GM18870 (cell line): ENCODE data around the gene CCNF.

Experiments
- ATAC-seq: cut with Tn5 transposase; IDR thresholded peaks from one replicate; pipeline ENCODE4 v1.9.1; 2021; ENCODE audit warnings: moderate library complexity; ENCODE audit not compliant: unreplicated experiment

CCNF gene

DNA sequence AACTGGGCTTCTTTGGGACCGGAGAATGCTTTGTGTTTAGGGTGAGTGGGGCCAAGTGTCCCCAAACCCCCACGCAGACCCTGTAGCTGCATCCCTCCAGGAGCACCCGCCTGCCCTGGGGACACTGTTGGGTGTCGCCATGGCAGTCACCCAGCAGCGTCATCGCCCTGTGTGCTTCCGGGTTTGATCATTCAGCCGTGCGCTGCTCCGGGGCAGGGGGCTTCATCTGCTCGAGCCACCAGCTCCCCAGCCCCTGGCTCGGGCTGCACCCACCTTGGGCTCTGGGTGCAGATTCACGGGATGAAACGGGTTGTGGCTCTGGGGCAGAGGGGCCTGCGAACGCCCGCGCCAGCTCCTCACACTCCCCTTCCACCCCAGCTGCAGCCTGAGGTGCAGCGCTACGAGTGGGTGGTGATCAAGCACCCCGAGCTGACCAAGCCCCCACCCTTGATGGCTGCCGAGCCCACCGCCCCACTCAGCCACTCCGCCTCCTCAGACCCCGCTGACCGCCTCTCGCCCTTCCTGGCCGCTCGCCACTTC, 70.7 kb downstream of the CCNF start:
- no peak for ATAC-seq

DNA sequence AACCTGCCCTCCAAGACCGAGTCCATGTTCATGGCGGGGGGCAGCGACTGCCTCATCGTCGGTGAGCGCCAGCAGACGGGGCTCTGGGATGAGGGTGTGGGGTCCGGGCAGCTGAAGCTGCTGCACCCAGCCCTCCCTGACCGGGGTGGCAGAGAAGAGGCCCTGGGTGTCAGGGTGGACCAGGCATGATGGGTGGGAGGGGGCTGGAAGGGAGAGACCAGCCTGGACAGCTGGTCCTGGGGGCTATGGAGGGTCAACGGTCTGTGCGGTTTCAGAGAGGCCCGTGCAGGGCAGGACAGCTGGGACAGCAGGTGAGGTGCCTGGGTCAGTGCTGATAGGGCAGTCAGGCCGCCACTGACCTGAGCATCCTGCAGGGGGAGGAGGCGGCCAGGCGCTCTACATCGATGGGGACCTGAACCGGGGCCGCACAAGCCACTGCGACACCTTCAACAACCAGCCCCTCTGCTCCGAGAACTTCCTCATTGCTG, 71.2 kb downstream of the CCNF start:
- ATAC-seq: no peak

DNA sequence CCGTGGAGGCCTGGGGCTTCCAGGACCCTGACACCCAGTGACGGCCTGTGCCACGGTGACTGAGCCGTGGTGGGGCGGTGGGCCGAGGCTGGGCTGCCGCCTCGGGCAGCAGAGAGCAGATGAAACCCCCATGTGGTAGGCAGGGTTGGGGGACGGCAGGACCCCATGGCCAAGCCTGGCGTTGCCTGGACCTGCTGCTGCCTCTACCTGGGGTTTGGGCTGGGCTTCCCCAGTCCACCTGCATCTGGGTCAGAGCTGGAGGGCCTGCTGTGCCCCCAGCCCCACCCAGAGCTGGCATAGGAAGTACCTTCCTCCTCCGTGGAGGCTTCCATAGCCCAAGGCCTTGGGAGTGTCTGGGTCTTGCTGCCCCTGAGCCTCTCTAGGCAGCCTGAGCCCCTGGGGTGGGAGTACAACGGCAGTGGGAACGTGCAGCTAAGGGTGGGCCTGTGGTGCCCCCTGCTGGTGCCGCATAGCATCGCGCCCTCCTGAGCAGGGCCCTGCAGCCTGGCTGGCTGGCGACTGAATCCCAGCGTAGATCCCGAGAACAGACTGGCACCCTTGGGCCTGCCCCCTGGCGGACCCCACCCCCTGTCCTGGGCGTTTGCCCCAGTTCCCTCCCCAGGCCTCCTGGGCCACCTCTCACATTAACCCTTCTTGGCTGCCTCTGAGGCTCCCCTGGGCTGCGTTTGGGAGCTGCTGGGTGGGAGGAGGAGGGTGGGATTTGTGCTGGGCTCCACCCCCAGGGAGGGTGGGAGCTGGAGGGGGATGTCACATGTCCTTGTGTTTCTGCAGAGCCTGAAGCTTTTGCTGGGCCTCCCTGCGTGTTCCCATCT, 71.9 kb downstream of the CCNF start:
- ATAC-seq: no peak

DNA sequence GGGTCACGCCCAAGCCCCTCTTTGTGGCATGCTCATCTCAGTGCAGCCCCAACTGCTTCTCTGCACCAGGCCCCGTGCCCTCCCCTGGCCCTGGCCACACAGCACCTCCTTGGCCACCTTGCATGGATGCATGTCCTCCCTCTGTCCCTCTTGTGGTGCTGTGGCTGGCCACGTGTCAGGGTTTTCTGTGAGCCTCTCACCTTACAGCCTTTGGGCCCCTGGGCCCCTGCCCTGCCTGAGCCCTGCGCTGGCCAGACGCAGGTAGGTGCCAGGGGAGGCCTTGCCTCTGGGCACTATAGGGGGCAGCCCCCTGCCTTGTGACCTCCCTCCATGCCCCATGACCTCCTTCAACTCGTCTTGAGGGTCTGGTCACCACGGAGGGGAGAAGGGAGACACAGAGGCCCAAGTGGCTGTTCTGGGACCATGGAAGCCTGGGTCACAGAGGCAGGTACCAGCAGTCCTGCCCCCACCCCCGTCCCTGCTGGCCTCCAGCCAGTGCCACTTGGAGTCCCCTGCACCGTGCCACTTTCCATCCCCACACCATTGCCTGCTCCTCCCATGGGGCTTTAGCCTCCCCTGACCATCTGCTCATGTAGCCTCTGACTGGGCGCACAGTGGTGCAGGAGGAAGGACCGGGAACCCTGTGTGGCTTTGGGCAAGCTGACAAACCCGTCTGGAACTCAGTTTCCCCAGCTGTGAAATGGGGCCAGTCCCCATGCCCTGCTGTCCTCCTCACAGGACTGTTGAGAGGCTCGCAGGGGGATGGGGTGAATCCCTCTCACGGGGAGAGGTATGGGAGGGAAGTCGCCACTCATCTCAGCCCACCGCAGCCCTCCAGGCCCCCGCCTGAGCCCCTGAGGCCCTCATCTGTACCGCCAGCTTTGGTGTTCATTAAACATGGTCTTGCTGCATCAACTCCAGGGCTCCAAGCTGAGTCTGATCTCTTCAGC, 73.0 kb downstream of the CCNF start:
- ATAC-seq: no peak

DNA sequence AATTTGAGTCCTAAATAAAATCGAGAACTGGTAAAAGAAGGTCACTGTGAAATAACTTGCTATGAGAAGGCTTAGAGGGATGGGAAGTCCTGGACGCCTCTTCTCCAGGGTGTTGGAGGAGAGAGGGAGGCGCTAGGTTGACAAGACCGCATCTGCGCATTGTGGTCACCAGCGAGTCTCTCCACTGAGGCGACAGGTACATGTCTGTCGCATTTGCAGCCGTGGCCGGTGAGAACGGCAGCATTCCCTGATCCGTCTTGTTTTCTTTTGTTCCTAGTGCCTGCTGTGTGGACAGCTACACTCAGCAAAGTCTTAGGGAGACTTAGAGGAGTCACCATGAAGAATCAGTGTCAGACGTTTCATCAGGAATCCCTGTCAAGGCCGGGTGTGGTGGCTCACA, 76.4 kb downstream of the CCNF start:
- ATAC-seq: no peak

DNA sequence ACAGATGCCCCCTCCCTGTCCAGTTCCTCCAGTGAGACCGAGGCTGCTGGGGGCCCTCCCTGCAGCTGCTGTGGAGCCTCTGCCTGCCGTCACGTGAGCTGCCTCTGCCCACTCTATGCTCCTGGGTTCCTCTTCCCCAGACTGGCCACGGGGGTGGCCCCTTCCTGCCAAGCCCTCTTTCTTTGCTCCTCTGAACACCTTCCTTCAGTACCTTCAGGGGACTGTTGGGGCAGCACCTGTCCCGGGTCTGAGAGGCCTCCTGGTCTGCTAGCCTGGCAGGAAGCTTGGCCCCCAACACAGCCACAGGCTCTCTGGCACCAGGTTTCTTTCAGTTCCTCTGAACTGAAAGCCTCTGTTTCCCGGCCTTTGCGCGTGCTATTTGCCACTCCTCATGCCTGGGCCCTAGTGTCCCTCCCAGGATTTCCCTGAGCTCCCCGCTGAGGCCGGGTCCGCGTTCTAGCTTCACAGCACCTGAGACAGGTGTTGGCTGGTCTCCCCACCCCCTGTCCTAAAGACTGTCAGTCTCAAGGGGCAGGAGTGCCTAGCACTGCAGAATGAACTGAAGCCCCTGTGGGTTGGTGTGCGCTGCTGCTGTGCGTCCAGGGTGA, 77.9 kb downstream of the CCNF start:
- ATAC-seq: no peak

DNA sequence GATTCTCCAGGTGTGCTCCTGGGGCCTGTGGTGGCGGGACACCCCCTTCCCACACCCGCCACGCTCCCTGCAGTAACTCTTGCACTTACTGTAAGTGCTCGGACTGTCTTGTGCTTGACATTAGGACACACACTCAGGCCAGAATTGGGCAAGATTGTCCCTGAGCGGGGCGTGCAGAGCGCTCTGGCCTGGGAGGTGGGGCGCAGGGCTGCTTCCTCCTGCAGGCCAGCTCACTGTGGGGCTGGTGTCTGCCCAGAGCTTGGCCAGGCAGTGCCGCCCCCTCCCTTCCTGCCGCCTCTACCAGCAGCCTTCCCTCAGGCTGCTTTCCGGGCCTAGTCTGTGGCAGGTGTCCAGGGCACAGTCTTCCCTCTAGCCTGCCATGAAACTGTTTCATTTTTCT, 78.4 kb downstream of the CCNF start:
- no peak for ATAC-seq
